ENCODE measurements around the gene CDK5RAP1. TPM values are rescaled to one million over a fixed set of nuclear protein-coding genes. Genes with fewer than 3 reads are reported as not detected.

CDK5RAP1 gene
- total RNA-seq, 1 donor from 2014 or later: 17.0 TPM

DNA sequence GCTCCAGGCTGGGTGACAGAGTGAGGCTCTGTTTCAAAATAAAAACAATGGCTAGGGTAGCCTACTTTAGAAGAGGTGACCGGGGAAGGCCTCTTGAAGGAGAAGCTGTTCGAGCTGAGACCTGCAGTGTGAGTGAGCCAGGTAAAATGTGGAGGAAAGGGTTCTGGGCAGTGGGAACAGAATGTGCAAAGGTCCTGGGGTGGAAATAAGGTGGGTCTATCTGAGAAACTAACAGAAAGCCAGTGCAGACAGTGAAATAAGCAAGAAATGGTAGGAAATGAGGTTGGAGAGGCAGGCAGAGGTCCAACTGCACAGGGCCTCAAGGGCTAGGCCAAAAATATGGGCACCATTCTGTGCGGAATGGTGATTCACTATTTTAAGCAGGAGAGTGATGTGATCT, 64.9 kb downstream of the CDK5RAP1 start:
- ATAC-seq (no peak), DNase-seq (ENCODE audit: low spot score) (no peak)

DNA sequence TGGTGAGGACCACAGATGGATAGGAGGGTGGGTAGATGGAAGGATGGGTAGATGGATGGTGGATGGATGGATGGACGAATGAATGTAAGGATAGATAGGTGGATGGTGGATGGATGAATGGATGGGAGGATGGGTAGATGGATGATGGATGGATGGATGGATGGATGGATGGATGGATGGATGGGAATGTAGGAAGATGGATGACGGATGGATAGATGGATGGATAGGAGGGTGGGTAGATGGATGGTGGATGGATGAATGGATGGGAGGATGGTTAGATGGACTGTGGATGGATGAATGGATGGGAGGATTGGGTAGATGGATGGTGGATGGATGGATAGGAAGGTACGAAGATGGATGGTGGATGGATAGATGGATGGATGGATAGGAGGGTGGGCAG, 67.2 kb downstream of the CDK5RAP1 start:
- ATAC-seq: no peak
- DNase-seq (ENCODE audit: low spot score): no peak

GRCh38 chr20:33333616-33334015, 67.7 kb downstream of the CDK5RAP1 start:
- ATAC-seq (no peak), DNase-seq (ENCODE audit: low spot score) (no peak)

DNA sequence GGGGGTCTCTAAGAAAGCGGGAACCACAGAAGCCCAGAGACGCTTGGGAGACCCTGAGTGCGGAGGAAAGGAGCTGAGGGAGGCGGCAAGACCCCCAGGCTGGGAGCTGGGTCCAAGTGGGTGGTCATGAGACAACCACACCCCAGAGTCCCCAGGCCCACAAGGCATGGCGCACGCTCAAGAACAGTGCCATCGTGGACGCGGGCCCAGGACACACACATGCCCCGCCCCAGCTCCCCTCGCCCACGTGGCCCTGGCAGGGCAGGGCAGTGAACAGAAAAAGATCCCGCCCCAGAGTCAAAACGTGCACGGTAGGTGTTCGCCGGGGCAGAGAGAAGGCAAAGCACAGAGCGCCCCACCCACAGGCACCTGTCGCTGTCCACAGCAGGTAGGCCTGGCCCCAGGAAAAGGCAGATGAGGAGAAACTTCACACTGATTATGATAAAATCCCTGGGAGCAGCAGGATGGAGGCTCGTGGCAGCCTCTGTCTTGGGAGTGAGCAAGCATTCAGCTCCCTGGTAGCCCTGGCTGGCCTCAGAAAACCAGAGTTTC, 68.3 kb downstream of the CDK5RAP1 start:
- ATAC-seq (no peak), DNase-seq (ENCODE audit: low spot score) (no peak)

DNA sequence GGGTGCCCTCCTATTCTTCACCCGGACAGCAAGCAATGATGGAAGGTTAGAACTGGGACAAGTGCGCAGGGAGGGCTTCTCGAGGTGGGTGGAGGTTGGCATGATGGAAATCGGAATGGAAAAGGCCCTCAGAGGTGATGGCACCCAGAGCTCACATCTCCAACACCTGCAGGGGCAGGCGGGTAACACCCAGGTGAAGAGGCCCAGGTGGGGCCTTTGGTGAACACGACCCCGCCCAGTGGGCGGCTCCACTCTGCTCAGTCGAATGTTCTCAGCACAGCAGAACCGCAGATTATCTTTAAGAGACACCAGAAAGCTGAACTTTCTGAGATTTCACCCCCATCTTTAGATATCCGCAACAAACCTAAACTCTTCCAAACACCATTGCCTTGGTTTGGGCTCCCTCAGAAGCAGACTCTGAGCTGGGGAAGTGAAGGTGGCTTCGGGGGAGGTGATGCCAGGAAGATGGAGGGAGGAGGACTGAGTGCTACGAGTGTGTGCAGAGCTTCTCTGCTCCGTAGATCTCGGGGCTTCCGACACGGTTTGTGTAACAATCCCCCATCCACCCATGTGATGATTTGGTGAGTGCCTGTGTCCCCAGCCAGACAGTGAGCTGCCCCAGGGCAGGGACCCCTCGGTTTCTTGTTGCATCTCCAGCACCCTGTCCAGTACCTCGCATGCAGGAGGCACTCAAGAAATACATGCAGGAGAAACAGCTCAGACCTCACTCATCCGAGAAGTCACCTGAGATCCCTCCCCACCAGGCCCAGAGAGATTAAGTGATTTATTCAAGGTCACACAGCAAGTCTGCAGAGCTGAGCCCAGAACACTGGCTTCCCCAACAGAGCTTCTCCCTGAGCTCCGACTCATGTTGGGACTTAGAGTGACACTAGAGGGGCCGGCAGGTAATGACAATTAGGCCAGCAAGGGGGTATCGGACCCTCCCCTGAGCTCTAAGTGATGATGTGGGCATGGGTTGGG, 72.9 kb downstream of the CDK5RAP1 start:
- DNase-seq (ENCODE audit: low spot score) (no peak), ATAC-seq (no peak)

GRCh38 chr20:33325350-33325749, 76.0 kb downstream of the CDK5RAP1 start:
- DNase-seq (ENCODE audit: low spot score) (no peak), ATAC-seq (no peak)

DNA sequence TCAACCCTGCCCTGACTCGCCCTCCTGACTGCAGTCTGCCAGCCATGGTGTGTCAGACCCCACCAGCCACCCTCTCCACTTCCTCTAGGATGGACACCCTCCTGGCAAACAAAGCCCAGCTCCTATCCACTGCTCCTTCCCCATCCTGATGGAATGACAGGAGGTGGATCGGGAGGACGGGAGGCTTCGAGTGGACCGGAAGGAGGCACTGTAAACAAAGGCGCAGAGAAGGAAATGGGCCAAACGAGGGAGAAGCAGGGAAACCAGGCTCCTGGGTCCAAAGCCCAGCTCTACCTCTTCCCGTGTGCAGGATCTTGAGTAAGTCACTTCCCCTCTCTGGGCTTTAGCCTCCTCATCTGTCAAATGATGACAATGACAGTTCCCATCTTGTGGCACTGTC, 78.1 kb downstream of the CDK5RAP1 start:
- DNase-seq (ENCODE audit: low spot score): no peak
- ATAC-seq: no peak

DNA sequence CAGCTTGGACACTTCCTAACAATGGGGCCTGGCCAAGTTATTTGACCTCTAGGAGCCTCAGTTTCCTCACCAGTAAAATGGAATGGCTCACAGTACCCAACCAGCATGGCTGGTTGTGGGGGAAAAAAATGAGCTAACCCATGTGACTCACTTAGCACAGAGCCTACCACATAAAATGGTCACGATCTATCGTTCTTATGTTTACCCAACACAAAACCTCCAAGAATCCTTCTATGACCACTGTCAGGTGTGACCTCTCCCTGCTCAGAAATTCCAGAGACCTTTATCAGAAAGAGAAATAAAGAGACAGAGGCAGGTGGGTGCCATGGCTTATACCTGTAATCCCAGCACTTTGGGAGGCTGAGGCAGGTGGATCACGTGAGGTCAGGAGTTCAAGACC, 78.9 kb downstream of the CDK5RAP1 start:
- DNase-seq (ENCODE audit: low spot score): no peak
- ATAC-seq: no peak

- ATAC-seq: no peak
- DNase-seq (ENCODE audit: low spot score): no peak
These were observed 81.3 kb downstream of the CDK5RAP1 start for GRCh38 chr20:33320006-33320405.

- no peak for ATAC-seq
These were observed 83.3 kb downstream of the CDK5RAP1 start for GRCh38 chr20:33318096-33318429.

GRCh38 chr20:33317424-33318095, 83.8 kb downstream of the CDK5RAP1 start:
- no peak for ATAC-seq
- no peak for DNase-seq (ENCODE audit: low spot score)

More at GRCh38 chr20:33318096-33318429, 83.3 kb downstream of the CDK5RAP1 start:
- DNase-seq (ENCODE audit: low spot score): no peak

- DNase-seq (ENCODE audit: low spot score) (no peak), ATAC-seq (no peak)
These were observed 84.4 kb downstream of the CDK5RAP1 start for GRCh38 chr20:33316958-33317357.

DNA sequence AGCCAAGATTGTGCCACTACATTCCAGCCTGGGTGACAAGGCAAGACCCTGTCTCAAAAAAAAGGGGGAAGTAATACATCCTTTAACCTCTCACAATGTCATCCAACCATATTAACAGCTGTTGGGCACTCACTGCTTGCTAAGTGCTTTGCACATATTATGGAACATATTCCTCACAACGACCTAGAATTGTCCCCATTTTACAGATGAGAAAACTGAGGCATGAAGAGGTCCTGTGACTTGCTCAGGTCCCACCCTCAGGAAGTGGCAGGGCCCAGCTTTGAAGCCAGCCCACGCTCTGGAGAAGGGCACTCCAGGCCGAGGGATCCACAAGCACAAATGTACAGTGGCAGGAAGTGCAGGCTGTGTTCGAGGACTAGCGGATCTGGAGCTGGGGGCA, 85.0 kb downstream of the CDK5RAP1 start:
- ATAC-seq (no peak), DNase-seq (ENCODE audit: low spot score) (no peak)

- DNase-seq (ENCODE audit: low spot score) (no peak), ATAC-seq (no peak)
These were observed 87.5 kb downstream of the CDK5RAP1 start for GRCh38 chr20:33313686-33314314.

DNA sequence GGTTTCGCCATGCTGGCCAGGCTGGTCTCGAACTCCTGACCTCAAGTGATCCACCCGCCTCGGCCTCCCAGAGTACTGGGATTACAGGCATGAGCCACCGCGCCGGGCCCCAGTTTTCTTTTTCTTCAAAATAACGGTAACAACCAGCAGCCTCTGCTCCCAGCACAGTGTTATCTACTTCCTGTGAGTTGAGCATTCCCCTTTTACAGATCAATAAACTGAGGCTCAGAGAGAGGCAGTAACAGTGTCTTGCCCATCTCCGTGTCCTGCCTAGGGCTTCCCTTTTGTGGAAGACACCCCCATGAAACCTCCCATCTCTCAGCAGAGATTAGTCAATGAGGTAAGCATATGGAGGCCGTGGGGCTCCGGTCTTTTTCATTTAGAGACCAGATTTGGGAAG, 88.7 kb downstream of the CDK5RAP1 start:
- DNase-seq (ENCODE audit: low spot score): no peak

DNA sequence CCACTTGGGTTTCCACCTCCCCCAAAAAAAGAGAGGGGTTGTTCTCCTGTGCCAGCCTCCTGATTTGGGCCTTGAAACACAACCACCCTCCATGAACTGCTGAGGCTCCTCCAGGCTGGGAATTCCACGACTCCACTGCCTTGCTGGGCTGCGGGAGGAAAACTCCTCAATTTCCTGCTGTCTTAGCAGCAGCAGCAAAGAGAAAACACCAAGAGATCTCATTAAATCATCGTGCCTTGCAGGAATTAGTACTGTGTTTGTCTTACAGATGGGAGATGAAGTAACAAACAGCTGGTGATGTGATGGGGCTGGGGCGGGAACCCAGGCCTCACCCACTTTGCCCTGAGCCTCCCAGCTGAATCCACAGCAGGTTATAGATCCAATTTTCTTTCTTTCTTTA, 89.3 kb downstream of the CDK5RAP1 start:
- no peak for DNase-seq (ENCODE audit: low spot score)
- ATAC-seq: no peak

More for the DNA sequence above, 88.7 kb downstream of the CDK5RAP1 start:
- no peak for ATAC-seq

GRCh38 chr20:33311011-33311410, 90.3 kb downstream of the CDK5RAP1 start:
- DNase-seq (ENCODE audit: low spot score): no peak
- ATAC-seq: no peak

- ATAC-seq: peak; percentile 67
- DNase-seq (ENCODE audit: low spot score): no peak
These were observed 90.9 kb downstream of the CDK5RAP1 start for GRCh38 chr20:33310327-33310899.

DNA sequence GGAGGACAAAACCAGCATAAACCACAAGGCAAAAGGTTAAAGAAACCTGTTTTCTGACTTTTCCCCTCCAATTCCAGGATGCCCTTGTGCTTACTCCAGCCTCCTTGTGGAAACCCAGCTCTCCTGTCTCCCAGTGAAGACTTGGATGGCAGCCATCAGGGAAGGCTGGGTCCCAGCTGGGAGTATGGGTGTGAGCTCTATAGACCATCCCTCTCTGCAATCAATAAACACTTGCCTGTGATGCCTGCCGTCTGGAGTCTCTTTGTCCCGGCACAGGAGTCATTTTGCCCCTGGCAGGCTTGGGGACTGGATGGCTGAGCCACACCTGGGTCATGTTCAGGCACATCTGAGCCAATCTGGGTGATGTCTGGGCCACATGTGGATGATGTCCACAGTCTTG, 91.7 kb downstream of the CDK5RAP1 start:
- no peak for DNase-seq (ENCODE audit: low spot score)
- ATAC-seq: no peak

Data from left lobe of liver (tissue), 2 donors.